SK-N-SH (cell line): Measurements from ENCODE around the gene GYPA. TPM values are rescaled to one million over a fixed set of nuclear protein-coding genes. Genes with fewer than 3 reads are reported as not detected.

Experiments
- CTCF ChIA-PET: fragments of 300-600, 350-600 bp; formaldehyde crosslinking; extraction: SDS; loops from one replicate; lab custom pipeline; 2021; lab: Yijun Ruan, JAX
- POLR2A ChIA-PET: fragments of 350-600 bp; sonication (Branson Sonifier 250); formaldehyde crosslinking; extraction: SDS; loops from one replicate; lab custom pipeline; 2020; ENCODE audit warnings: antibody characterized with exemption, inconsistent platforms; lab: Yijun Ruan, JAX
- DNase-seq: peaks from one replicate; pipeline ENCODE4 v3.0.0; 2012
- H2AFZ ChIP-seq: fragments of 200-600 bp; sonication (generic); 2 replicates; pipeline ENCODE4 v1.8.1; 2016; ENCODE audit warnings: antibody characterized with exemption, mild to moderate bottlenecking, low read depth
- H3F3A ChIP-seq: fragments of 200-600 bp; sonication (generic); replicated peaks from 2 replicates; pipeline ENCODE3; 2016; ENCODE audit warnings: antibody characterized with exemption, mild to moderate bottlenecking; ENCODE audit not compliant: insufficient read depth
- H3K27ac ChIP-seq, 2 experiments: fragments of 200-500 bp in 1 of 2; fragments of 200-600 bp in 1 of 2; sonication (Bioruptor generic) in 1 of 2; sonication (generic), shearing (Covaris generic) in 1 of 2; 2 replicates each; pipeline versions ENCODE4 v1.5.1 to v1.6.1; 2014 to 2016; ENCODE audit warnings: low read depth in 2 of 2, inconsistent platforms in 1 of 2, low read length in 1 of 2, mild to moderate bottlenecking in 1 of 2, mixed read lengths in 1 of 2
- H3K27me3 ChIP-seq: fragments of 200-600 bp; sonication (generic), shearing (Covaris generic); 2 replicates; pipeline ENCODE4 v1.6.1; 2016; ENCODE audit warnings: mixed run types; ENCODE audit not compliant: insufficient read depth
- H3K36me3 ChIP-seq, 2 experiments: fragments of 200-500 bp in 1 of 2; fragments of 200-600 bp in 1 of 2; sonication (Bioruptor generic) in 1 of 2; sonication (generic) in 1 of 2; replicated peaks in 1 of 2; 2 replicates each; pipeline versions ENCODE3 to v1.5.1; 2014 to 2016; ENCODE audit warnings: low read length in 1 of 2, mild to moderate bottlenecking in 1 of 2; ENCODE audit not compliant: insufficient read depth in 2 of 2, control insufficient read depth in 1 of 2
- H3K4me1 ChIP-seq, 2 experiments: fragments of 200-500 bp in 1 of 2; fragments of 200-600 bp in 1 of 2; sonication (Bioruptor generic) in 1 of 2; sonication (generic), shearing (Covaris generic) in 1 of 2; 2 replicates each; pipeline versions ENCODE4 v1.5.1 to v1.6.1; 2014 to 2016; ENCODE audit warnings: low read depth in 1 of 2, low read length in 1 of 2, mixed run types in 1 of 2; ENCODE audit not compliant: insufficient read depth in 2 of 2, control insufficient read depth in 1 of 2
- H3K4me2 ChIP-seq: fragments of 200-600 bp; sonication (generic), shearing (Covaris generic); 2 replicates; pipeline ENCODE4 v1.6.1; 2017; ENCODE audit warnings: mixed run types
- H3K4me3 ChIP-seq, 2 experiments: fragments of 200-500 bp in 1 of 2; fragments of 200-600 bp in 1 of 2; sonication (Bioruptor generic) in 1 of 2; sonication (generic), shearing (Covaris generic) in 1 of 2; 2 replicates each; pipeline versions ENCODE4 v1.5.1 to v1.8.1; 2014 to 2016; ENCODE audit warnings: low read depth in 2 of 2, inconsistent platforms in 1 of 2, low read length in 1 of 2, mild to moderate bottlenecking in 1 of 2, mixed read lengths in 1 of 2, moderate library complexity in 1 of 2
- H3K79me2 ChIP-seq: fragments of 200-600 bp; sonication (generic); 2 replicates; pipeline ENCODE4 v1.8.1; 2017; ENCODE audit warnings: mild to moderate bottlenecking; ENCODE audit not compliant: insufficient read depth
- H3K9ac ChIP-seq: fragments of 200-600 bp; sonication (generic); 2 replicates; pipeline ENCODE4 v1.6.1; 2017; ENCODE audit warnings: mixed run types
- H3K9me2 ChIP-seq: fragments of 200-600 bp; sonication (generic); 2 replicates; pipeline ENCODE4 v1.6.1; 2017; ENCODE audit warnings: mixed run types
- H3K9me3 ChIP-seq: fragments of 200-600 bp; sonication (generic); 2 replicates; pipeline ENCODE4 v1.6.1; 2017; ENCODE audit warnings: mixed run types, mild to moderate bottlenecking, moderate library complexity
- H4K20me1 ChIP-seq: fragments of 200-600 bp; sonication (generic); 2 replicates; pipeline ENCODE4 v1.6.1; 2017; ENCODE audit warnings: mild to moderate bottlenecking, mixed run types; ENCODE audit not compliant: insufficient read depth
- EZH2phosphoT487 ChIP-seq: fragments of 200-600 bp; sonication (generic); IDR thresholded peaks from 2 replicates; pipeline ENCODE4 v1.6.1; 2017; ENCODE audit warnings: low read depth, mixed run types, mild to moderate bottlenecking, antibody characterized with exemption, moderate library complexity, borderline replicate concordance
- FOSL2 ChIP-seq: IDR thresholded peaks from 2 replicates; pipeline ENCODE4 v1.4.0; 2012; ENCODE audit warnings: low read depth, mild to moderate bottlenecking, moderate library complexity, borderline replicate concordance
- MXI1 ChIP-seq: IDR thresholded peaks from 2 replicates; pipeline ENCODE4 v1.6.1; 2012; ENCODE audit warnings: mild to moderate bottlenecking, low read depth, low read length, improper control_type of control experiment
- POLR2AphosphoS5 ChIP-seq: IDR thresholded peaks from 2 replicates; pipeline ENCODE4 v1.6.1; 2012; ENCODE audit warnings: low read depth, low read length
- RCOR1 ChIP-seq: fragments of 150-350 bp; IDR thresholded peaks from 2 replicates; pipeline ENCODE4 v1.6.1; 2017; ENCODE audit warnings: antibody characterized with exemption, low read length
- RFX5 ChIP-seq: IDR thresholded peaks from 2 replicates; pipeline ENCODE4 v1.6.1; 2012; ENCODE audit warnings: mild to moderate bottlenecking, improper control_type of control experiment, low read length
- RXRA ChIP-seq: IDR thresholded peaks from 2 replicates; pipeline ENCODE4 v1.4.0; 2012; ENCODE audit warnings: low read depth, mild to moderate bottlenecking, borderline replicate concordance
- WGBS: methylation state at CpG from one replicate; pipeline ENCODE4 v1.1.6; 2017; ENCODE audit warnings: low lambda C conversion rate; 5-methylcytosine and 5-hydroxymethylcytosine counted together
- polyA plus RNA-seq, 3 experiments: library from polyadenylated mRNA; depleted of rRNA; stranded (reverse); fragments of >200 nt; gene quantifications; 2 replicates each; pipeline ENCODE4 v1.2.3, GENCODE V29; 2012
- TF ChIP-seq, protein P1 (sequence below): IDR thresholded peaks from 2 replicates; pipeline ENCODE4 v1.4.0; 2012; ENCODE audit warnings: low read depth, borderline replicate concordance
- TF ChIP-seq, protein P2 (sequence below): IDR thresholded peaks from 2 replicates; pipeline ENCODE4 v1.4.0; 2012; ENCODE audit warnings: low read depth, borderline replicate concordance
- TF ChIP-seq, protein P3 (sequence below): fragments of 200-600 bp; sonication (generic); IDR thresholded peaks from 2 replicates; pipeline ENCODE4 v1.6.1; 2017; ENCODE audit warnings: antibody characterized with exemption, mild to moderate bottlenecking, moderate library complexity
- TF ChIP-seq, protein P4 (sequence below): IDR thresholded peaks from 2 replicates; pipeline ENCODE4 v1.6.1; 2012; ENCODE audit warnings: mild to moderate bottlenecking, low read depth, low read length, moderate library complexity

The GYPA gene
- polyA plus RNA-seq, 1 of the 3 experiments (the other 2 are of a cell fraction), result not detected

DNA sequence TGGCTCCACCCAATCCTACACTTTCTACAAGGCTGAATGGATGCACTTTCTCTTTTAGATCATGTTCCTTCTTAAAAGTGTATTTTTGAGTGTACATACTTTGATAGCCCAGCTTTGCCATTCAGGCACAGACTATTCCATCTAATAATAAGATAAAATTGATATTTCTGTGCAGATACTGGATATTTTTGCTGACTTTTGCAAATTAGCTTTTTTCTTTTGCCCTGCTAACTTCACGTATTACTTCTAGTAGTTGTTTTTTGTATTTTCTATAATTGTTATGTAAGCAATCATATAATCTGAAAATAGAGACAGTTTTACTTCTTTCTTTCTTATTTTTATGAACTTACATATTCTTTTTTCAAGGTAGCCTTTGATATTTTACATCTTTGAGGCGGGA lies 13.5 kb upstream of the GYPA start:
- POLR2A ChIA-PET, result no interaction called here
- TF ChIP-seq FOSL2 (no peak), POLR2AphosphoS5 (no peak), EZH2phosphoT487 (no peak), RXRA (no peak), MXI1 (no peak), RFX5 (no peak), RCOR1 (no peak)
- TF ChIP-seq, protein P1, sequence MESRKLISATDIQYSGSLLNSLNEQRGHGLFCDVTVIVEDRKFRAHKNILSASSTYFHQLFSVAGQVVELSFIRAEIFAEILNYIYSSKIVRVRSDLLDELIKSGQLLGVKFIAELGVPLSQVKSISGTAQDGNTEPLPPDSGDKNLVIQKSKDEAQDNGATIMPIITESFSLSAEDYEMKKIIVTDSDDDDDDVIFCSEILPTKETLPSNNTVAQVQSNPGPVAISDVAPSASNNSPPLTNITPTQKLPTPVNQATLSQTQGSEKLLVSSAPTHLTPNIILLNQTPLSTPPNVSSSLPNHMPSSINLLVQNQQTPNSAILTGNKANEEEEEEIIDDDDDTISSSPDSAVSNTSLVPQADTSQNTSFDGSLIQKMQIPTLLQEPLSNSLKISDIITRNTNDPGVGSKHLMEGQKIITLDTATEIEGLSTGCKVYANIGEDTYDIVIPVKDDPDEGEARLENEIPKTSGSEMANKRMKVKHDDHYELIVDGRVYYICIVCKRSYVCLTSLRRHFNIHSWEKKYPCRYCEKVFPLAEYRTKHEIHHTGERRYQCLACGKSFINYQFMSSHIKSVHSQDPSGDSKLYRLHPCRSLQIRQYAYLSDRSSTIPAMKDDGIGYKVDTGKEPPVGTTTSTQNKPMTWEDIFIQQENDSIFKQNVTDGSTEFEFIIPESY, result no peak
- TF ChIP-seq, protein P2, sequence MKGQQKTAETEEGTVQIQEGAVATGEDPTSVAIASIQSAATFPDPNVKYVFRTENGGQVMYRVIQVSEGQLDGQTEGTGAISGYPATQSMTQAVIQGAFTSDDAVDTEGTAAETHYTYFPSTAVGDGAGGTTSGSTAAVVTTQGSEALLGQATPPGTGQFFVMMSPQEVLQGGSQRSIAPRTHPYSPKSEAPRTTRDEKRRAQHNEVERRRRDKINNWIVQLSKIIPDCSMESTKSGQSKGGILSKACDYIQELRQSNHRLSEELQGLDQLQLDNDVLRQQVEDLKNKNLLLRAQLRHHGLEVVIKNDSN, result no peak
- TF ChIP-seq, protein P3, sequence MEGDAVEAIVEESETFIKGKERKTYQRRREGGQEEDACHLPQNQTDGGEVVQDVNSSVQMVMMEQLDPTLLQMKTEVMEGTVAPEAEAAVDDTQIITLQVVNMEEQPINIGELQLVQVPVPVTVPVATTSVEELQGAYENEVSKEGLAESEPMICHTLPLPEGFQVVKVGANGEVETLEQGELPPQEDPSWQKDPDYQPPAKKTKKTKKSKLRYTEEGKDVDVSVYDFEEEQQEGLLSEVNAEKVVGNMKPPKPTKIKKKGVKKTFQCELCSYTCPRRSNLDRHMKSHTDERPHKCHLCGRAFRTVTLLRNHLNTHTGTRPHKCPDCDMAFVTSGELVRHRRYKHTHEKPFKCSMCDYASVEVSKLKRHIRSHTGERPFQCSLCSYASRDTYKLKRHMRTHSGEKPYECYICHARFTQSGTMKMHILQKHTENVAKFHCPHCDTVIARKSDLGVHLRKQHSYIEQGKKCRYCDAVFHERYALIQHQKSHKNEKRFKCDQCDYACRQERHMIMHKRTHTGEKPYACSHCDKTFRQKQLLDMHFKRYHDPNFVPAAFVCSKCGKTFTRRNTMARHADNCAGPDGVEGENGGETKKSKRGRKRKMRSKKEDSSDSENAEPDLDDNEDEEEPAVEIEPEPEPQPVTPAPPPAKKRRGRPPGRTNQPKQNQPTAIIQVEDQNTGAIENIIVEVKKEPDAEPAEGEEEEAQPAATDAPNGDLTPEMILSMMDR, result no peak
- TF ChIP-seq, protein P4, sequence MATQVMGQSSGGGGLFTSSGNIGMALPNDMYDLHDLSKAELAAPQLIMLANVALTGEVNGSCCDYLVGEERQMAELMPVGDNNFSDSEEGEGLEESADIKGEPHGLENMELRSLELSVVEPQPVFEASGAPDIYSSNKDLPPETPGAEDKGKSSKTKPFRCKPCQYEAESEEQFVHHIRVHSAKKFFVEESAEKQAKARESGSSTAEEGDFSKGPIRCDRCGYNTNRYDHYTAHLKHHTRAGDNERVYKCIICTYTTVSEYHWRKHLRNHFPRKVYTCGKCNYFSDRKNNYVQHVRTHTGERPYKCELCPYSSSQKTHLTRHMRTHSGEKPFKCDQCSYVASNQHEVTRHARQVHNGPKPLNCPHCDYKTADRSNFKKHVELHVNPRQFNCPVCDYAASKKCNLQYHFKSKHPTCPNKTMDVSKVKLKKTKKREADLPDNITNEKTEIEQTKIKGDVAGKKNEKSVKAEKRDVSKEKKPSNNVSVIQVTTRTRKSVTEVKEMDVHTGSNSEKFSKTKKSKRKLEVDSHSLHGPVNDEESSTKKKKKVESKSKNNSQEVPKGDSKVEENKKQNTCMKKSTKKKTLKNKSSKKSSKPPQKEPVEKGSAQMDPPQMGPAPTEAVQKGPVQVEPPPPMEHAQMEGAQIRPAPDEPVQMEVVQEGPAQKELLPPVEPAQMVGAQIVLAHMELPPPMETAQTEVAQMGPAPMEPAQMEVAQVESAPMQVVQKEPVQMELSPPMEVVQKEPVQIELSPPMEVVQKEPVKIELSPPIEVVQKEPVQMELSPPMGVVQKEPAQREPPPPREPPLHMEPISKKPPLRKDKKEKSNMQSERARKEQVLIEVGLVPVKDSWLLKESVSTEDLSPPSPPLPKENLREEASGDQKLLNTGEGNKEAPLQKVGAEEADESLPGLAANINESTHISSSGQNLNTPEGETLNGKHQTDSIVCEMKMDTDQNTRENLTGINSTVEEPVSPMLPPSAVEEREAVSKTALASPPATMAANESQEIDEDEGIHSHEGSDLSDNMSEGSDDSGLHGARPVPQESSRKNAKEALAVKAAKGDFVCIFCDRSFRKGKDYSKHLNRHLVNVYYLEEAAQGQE, result no peak
- Histone ChIP-seq H3K4me2 (no peak overlapping the region), H4K20me1 (no peaks in the 10 kb centered on the region), H3K27ac (no peak overlapping the region), H3K79me2 (no peaks in the 10 kb centered on the region), H3F3A (no peaks in the 10 kb centered on the region), H3K36me3 (no peaks in the 10 kb centered on the region), H2AFZ (no peak overlapping the region), H3K9ac (no peak overlapping the region), H3K27me3 (no peaks in the 10 kb centered on the region), H3K4me1 (no peaks in the 10 kb centered on the region), H3K9me2 (no peaks in the 10 kb centered on the region), H3K4me3 (no peak overlapping the region), H3K9me3 (no peaks in the 10 kb centered on the region)
- CTCF ChIA-PET, result no interaction called here
- 7% methylated on average over 2 of the region's 2 CpGs for WGBS
- DNase-seq, result no peak
